GM12878 (cell line): ENCODE measurements around the gene TBC1D24. TPM values are rescaled to one million over a fixed set of nuclear protein-coding genes. Genes with fewer than 3 reads are reported as not detected.

Experiments used
- ATAC-seq: fragments of 200-7000 bp; cut with Tn5 transposase; 3 replicates; pipeline ENCODE4 v1.9.1; 2020; ENCODE audit warnings: mild to moderate bottlenecking, moderate library complexity
- BruUV-seq: library from RNA; stranded (reverse); fragments of 400-500 nt; replicated peaks from 2 replicates; lab custom pipeline; 2021; lab: Mats Ljungman, UMichigan
- CTCF ChIA-PET: fragments of 300-600 bp; sonication (Branson Sonifier 250); formaldehyde crosslinking; extraction: SDS; loops from one replicate; lab custom pipeline; 2021; ENCODE audit warnings: inconsistent platforms; lab: Yijun Ruan, JAX
- POLR2A ChIA-PET: fragments of 350-600 bp; formaldehyde crosslinking; extraction: SDS; loops from one replicate; lab custom pipeline; 2021; ENCODE audit warnings: inconsistent platforms; lab: Charles Lee
- RAD21 ChIA-PET: fragments of 300-600 bp; sonication (Branson Sonifier 250); formaldehyde crosslinking; loops from one replicate; lab custom pipeline; 2023; ENCODE audit warnings: antibody characterized with exemption; ENCODE audit not compliant: unreplicated experiment; lab: Charles Lee
- SMC1A ChIA-PET: fragments of 300-600 bp; sonication (Branson Sonifier 250); formaldehyde crosslinking; loops from one replicate; lab custom pipeline; 2023; ENCODE audit not compliant: unreplicated experiment, uncharacterized antibody; lab: Charles Lee
- DNase-seq: peaks from one replicate; pipeline ENCODE4 v3.0.0-alpha.2; 2011; ENCODE audit warnings: low read depth, low spot score
- FAIRE-seq: peaks from 3 replicates; lab custom pipeline; 2011; peaks lifted over from hg19 to GRCh38; lab: Jason Lieb, UNC
- H2AFZ ChIP-seq: 2 replicates; pipeline ENCODE4 v1.6.0; 2011; ENCODE audit warnings: low read depth, low read length, control low read depth; ENCODE audit not compliant: control insufficient read depth
- H3K27ac ChIP-seq: 2 replicates; pipeline ENCODE4 v1.5.1; 2011; ENCODE audit warnings: control low read depth; ENCODE audit not compliant: control insufficient read depth, insufficient read depth
- H3K27me3 ChIP-seq, 2 experiments: replicated peaks in 1 of 2; 2 replicates each; pipeline versions ENCODE4 v1.6.0 to v1.6.1; 2011; ENCODE audit warnings: low read length in 1 of 2; ENCODE audit not compliant: control insufficient read depth in 2 of 2, insufficient read depth in 2 of 2
- H3K36me3 ChIP-seq, 2 experiments: 2 replicates each; pipeline ENCODE4 v1.5.1; 2011; ENCODE audit warnings: low read length in 1 of 2; ENCODE audit not compliant: control insufficient read depth in 2 of 2, insufficient read depth in 2 of 2
- H3K4me1 ChIP-seq: 2 replicates; pipeline ENCODE4 v1.6.1; 2011; ENCODE audit warnings: mild to moderate bottlenecking, low read length, moderate library complexity, mixed read lengths; ENCODE audit not compliant: control insufficient read depth, insufficient read depth
- H3K4me2 ChIP-seq: 2 replicates; pipeline ENCODE4 v1.6.0; 2011; ENCODE audit warnings: control low read depth; ENCODE audit not compliant: control insufficient read depth, insufficient read depth
- H3K4me3 ChIP-seq: fragments of 200-600 bp; sonication (generic); 2 replicates; pipeline ENCODE4 v1.5.1; 2016
- H3K79me2 ChIP-seq: 2 replicates; pipeline ENCODE4 v1.6.0; 2011; ENCODE audit warnings: low read length; ENCODE audit not compliant: control insufficient read depth, insufficient read depth
- H3K9ac ChIP-seq: 2 replicates; pipeline ENCODE4 v1.8.0; 2011; ENCODE audit warnings: low read length, control low read depth, mixed read lengths; ENCODE audit not compliant: control insufficient read depth, insufficient read depth
- H3K9me3 ChIP-seq: replicated peaks from 3 replicates; pipeline ENCODE4 v1.5.1; 2011; ENCODE audit warnings: mild to moderate bottlenecking, low read length; ENCODE audit not compliant: control insufficient read depth, insufficient read depth
- H4K20me1 ChIP-seq: 2 replicates; pipeline ENCODE4 v1.6.0; 2011; ENCODE audit not compliant: control insufficient read depth, insufficient read depth
- ETV6 ChIP-seq, 2 experiments: fragments of 450-650 bp in 1 of 2; IDR thresholded peaks in 1 of 2; conservative IDR thresholded peaks in 1 of 2; 2 replicates each; pipeline ENCODE4 v1.6.1; 2014; ENCODE audit warnings: antibody characterized with exemption in 1 of 2, borderline replicate concordance in 1 of 2, low read depth in 1 of 2, mild to moderate bottlenecking in 1 of 2, moderate library complexity in 1 of 2
- GABPA ChIP-seq: IDR thresholded peaks from 2 replicates; pipeline ENCODE4 v1.6.1; 2014; ENCODE audit warnings: antibody characterized with exemption, low read depth, mild to moderate bottlenecking, inconsistent platforms
- NFYA ChIP-seq: IDR thresholded peaks from 2 replicates; pipeline ENCODE4 v1.6.1; 2011; ENCODE audit warnings: low read depth, mild to moderate bottlenecking, low read length, improper control_type of control experiment, borderline replicate concordance
- POLR2AphosphoS5 ChIP-seq: IDR thresholded peaks from 2 replicates; pipeline ENCODE4 v1.6.1; 2011; ENCODE audit warnings: mild to moderate bottlenecking, low read length, inconsistent platforms
- POU2F2 ChIP-seq: IDR thresholded peaks from 3 replicates; pipeline ENCODE4 v1.6.1; 2011; ENCODE audit warnings: low read depth, mild to moderate bottlenecking, low read length, borderline replicate concordance
- RB1 ChIP-seq: fragments of 450-650 bp; formaldehyde crosslinking; IDR thresholded peaks from 2 replicates; pipeline ENCODE4 v1.6.1; 2017; ENCODE audit warnings: mild to moderate bottlenecking, borderline replicate concordance
- WGBS: methylation state at CpG from one replicate; pipeline ENCODE4 v1.1.6; 2016; ENCODE audit warnings: low lambda C conversion rate; ENCODE audit not compliant: insufficient replicate concordance, insufficient coverage; ENCODE audit errors: missing lambda C conversion rate; 5-methylcytosine and 5-hydroxymethylcytosine counted together
- in situ Hi-C: fragments of 300-500 bp; cut with MboI; formaldehyde crosslinking; loops from 9 replicates; pipeline ENCODE4 v1.14.3; 2018; ENCODE audit warnings: mixed read lengths
- intact Hi-C: fragments of 100-400 bp; cut with micrococcal nuclease; formaldehyde crosslinking; loops from one replicate; pipeline ENCODE4 v1.14.2; 2022; ENCODE audit not compliant: unreplicated experiment
- polyA plus RNA-seq, 11 experiments: library from polyadenylated mRNA; depleted of rRNA in 4 of 11; unstranded in 6 of 11; stranded (reverse) in 5 of 11; fragments of >200 nt; fragmentation: Nextera tagmentation in 4 of 11; fragmentation: Illumina TruSeq in 1 of 11; extraction: Ambion mirVana in 4 of 11; extraction: Trizol in 1 of 11; gene quantifications; 1 replicate in 1 of 11; 2 replicates in 10 of 11; pipeline versions ENCODE4 v1.2.1 to v1.2.3, GENCODE V29; 2011 to 2016; ENCODE audit warnings: inconsistent platforms in 2 of 11, missing spikeins in 2 of 11, low read depth in 1 of 11
- total RNA-seq, 4 experiments: library from RNA; depleted of rRNA in 3 of 4; stranded (reverse); fragments of >200 nt in 3 of 4; fragmentation: Illumina TruSeq in 1 of 4; extraction: Trizol in 1 of 4; gene quantifications; 2 replicates each; pipeline versions ENCODE4 v1.2.1 to v1.2.3, GENCODE V29; 2013 to 2021
- TF ChIP-seq, protein P1 (sequence below): IDR thresholded peaks from 2 replicates; pipeline ENCODE4 v1.6.1; 2012; ENCODE audit warnings: mild to moderate bottlenecking, low read depth, low read length
- TF ChIP-seq, protein P2 (sequence below), 3 experiments: IDR thresholded peaks in 2 of 3; conservative IDR thresholded peaks in 1 of 3; 2 replicates each; pipeline ENCODE4 v1.5.1; 2011; ENCODE audit warnings: low read depth in 3 of 3, low read length in 3 of 3, mild to moderate bottlenecking in 3 of 3, control low read depth in 2 of 3, moderate library complexity in 2 of 3, inconsistent platforms in 1 of 3, mixed read lengths in 1 of 3; ENCODE audit not compliant: control insufficient read depth in 2 of 3, insufficient read depth in 1 of 3; ENCODE audit errors: extremely low read depth in 1 of 3

The TBC1D24 gene
- total and polyA plus RNA-seq, 10 of the 15 experiments (the other 5 are each of a cell fraction or from before 2014, with no cell fraction given): 1.1 to 9.6 (median 4.5) TPM

DNA sequence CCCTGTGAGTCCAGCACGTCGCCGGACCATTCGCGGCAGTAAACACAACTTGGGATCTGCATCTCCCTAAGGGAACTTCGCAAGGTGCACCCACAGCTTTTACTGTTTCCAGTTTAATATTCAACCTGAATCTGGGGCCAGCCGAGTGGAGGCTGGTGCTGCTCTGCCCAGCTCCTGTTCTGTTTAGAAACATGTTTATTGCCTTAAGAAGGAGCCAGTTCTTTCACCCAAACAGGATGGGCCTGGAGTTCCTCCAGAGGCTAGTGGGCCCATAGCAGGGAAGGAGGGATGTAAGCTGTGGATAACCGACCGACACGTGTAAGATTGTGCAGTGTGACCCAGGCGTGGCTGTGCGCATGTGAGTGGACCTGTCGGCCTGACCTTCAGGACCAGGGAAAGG is 17.4 kb downstream of the TBC1D24 start:
- Histone ChIP-seq H3K4me1 (peaks cover 7% of the 10 kb centered on the region), H3K9ac (no peak overlapping the region), H4K20me1 (no peaks in the 10 kb centered on the region), H3K27ac (no peak overlapping the region), H3K79me2 (no peaks in the 10 kb centered on the region), H3K9me3 (no peaks in the 10 kb centered on the region), H2AFZ (no peak overlapping the region), H3K36me3 (peaks cover 0 to 9% of the 10 kb centered on the region in 2 experiments; a peak in 2 of 4 replicates), H3K4me3 (no peak overlapping the region), H3K4me2 (no peak overlapping the region), H3K27me3 (no peaks in the 10 kb centered on the region)
- ATAC-seq: no peak
- BruUV-seq: no TSS peak
- in situ Hi-C loops (loop anchor here (10.0 kb wide), 1 partner anchor 477 kb away; the partner anchor contains the start of gene NPW), intact Hi-C loops (no loop called here)
- DNase-seq: no peak
- no peak for FAIRE-seq
- WGBS: 92% methylated on average over 13 of the region's 13 CpGs
- ChIA-PET SMC1A (no interaction called here), RAD21 (no interaction called here), CTCF (no interaction called here), POLR2A (no interaction called here)
- TF ChIP-seq NFYA: no peak
- TF ChIP-seq, protein P1, sequence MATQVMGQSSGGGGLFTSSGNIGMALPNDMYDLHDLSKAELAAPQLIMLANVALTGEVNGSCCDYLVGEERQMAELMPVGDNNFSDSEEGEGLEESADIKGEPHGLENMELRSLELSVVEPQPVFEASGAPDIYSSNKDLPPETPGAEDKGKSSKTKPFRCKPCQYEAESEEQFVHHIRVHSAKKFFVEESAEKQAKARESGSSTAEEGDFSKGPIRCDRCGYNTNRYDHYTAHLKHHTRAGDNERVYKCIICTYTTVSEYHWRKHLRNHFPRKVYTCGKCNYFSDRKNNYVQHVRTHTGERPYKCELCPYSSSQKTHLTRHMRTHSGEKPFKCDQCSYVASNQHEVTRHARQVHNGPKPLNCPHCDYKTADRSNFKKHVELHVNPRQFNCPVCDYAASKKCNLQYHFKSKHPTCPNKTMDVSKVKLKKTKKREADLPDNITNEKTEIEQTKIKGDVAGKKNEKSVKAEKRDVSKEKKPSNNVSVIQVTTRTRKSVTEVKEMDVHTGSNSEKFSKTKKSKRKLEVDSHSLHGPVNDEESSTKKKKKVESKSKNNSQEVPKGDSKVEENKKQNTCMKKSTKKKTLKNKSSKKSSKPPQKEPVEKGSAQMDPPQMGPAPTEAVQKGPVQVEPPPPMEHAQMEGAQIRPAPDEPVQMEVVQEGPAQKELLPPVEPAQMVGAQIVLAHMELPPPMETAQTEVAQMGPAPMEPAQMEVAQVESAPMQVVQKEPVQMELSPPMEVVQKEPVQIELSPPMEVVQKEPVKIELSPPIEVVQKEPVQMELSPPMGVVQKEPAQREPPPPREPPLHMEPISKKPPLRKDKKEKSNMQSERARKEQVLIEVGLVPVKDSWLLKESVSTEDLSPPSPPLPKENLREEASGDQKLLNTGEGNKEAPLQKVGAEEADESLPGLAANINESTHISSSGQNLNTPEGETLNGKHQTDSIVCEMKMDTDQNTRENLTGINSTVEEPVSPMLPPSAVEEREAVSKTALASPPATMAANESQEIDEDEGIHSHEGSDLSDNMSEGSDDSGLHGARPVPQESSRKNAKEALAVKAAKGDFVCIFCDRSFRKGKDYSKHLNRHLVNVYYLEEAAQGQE: no peak

DNA sequence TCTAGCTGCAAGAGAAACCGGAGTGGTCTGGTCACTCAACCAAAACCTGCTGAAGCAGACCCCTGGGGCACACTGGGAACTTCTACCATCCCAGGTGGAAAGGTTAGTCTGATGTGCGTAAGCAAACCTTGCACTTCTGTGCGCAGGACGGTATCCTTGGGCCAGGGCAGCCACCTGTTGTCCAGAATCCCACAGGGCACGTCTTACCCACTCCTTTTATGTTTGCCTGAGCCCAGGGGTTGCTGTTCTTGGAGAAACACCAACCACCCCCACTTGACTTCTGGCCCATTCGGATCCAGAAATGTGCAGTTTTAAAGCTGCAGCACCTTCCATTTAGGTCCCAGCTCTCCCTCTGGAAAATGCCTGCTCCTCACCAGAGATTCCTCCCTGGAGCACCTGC is 18.7 kb downstream of the TBC1D24 start:
- intact Hi-C loops (no loop called here), in situ Hi-C loops (loop anchor here (10.0 kb wide), 1 partner anchor 479 kb away; the partner anchor contains the start of gene NPW)
- BruUV-seq: no TSS peak
- Histone ChIP-seq H3K27me3 (no peaks in the 10 kb centered on the region), H3K79me2 (no peaks in the 10 kb centered on the region), H3K4me2 (no peak overlapping the region), H4K20me1 (no peaks in the 10 kb centered on the region), H3K4me1 (no peaks in the 10 kb centered on the region), H3K27ac (no peak overlapping the region), H3K9ac (no peak overlapping the region), H2AFZ (no peak overlapping the region), H3K4me3 (no peak overlapping the region), H3K36me3 (peaks cover 0 to 11% of the 10 kb centered on the region in 2 experiments; a peak in 2 of 4 replicates), H3K9me3 (no peaks in the 10 kb centered on the region)
- DNase-seq: no peak
- POLR2A ChIA-PET: no interaction called here
- RAD21 ChIA-PET: no interaction called here
- ATAC-seq: no peak
- SMC1A ChIA-PET: no interaction called here
- CTCF ChIA-PET: no interaction called here
- no peak for FAIRE-seq
- 86% methylated on average over 6 of the region's 6 CpGs for WGBS
- no peak for TF ChIP-seq ETV6 (conservative IDR thresholded peaks at IDR 0.05 in 1 of 2, IDR thresholded peaks at IDR 0.05 in 1 of 2; ENCODE audit: borderline replicate concordance in 1 of 2, low read depth in 1 of 2)
- TF ChIP-seq, protein P2, sequence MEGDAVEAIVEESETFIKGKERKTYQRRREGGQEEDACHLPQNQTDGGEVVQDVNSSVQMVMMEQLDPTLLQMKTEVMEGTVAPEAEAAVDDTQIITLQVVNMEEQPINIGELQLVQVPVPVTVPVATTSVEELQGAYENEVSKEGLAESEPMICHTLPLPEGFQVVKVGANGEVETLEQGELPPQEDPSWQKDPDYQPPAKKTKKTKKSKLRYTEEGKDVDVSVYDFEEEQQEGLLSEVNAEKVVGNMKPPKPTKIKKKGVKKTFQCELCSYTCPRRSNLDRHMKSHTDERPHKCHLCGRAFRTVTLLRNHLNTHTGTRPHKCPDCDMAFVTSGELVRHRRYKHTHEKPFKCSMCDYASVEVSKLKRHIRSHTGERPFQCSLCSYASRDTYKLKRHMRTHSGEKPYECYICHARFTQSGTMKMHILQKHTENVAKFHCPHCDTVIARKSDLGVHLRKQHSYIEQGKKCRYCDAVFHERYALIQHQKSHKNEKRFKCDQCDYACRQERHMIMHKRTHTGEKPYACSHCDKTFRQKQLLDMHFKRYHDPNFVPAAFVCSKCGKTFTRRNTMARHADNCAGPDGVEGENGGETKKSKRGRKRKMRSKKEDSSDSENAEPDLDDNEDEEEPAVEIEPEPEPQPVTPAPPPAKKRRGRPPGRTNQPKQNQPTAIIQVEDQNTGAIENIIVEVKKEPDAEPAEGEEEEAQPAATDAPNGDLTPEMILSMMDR (IDR thresholded peaks at IDR 0.05 in 2 of 3, conservative IDR thresholded peaks at IDR 0.05 in 1 of 3; ENCODE audit: control insufficient read depth in 2 of 3, extremely low read depth in 1 of 3, insufficient read depth in 1 of 3, low read depth in 3 of 3, low read length in 3 of 3): no peak
- no peak for TF ChIP-seq POLR2AphosphoS5
- TF ChIP-seq RB1: no peak
- TF ChIP-seq POU2F2: no peak
- no peak for TF ChIP-seq GABPA
